Right atrium auricular region (tissue), 2 donors: ENCODE results near the gene BAIAP2. TPM values are rescaled to one million over a fixed set of nuclear protein-coding genes. Genes with fewer than 3 reads are reported as not detected.
A peak's percentile ranks its signal among the peaks of the same experiment; 100 is the strongest.

Experiments used
- DNase-seq: peaks from one replicate; pipeline ENCODE4 v3.0.0-alpha.2; 2019; ENCODE audit warnings: low spot score
- H3K27ac ChIP-seq, 2 donors: fragments of 200-600 bp; sonication (generic); 1 replicate in 1 of 2; 2 replicates in 1 of 2; pipeline ENCODE4 v1.5.1; 2016 to 2019
- H3K27me3 ChIP-seq, 2 donors: fragments of 200-600 bp; sonication (generic); one replicate each; pipeline versions ENCODE4 v1.5.1 to v1.6.0; 2017 to 2019
- H3K36me3 ChIP-seq: fragments of 200-600 bp; sonication (generic); one replicate; pipeline ENCODE4 v1.5.1; 2016
- H3K4me1 ChIP-seq, 2 donors: fragments of 200-600 bp; sonication (generic); one replicate each; pipeline versions ENCODE4 v1.5.1 to v1.6.0; 2017 to 2019
- H3K4me3 ChIP-seq, 2 donors: fragments of 200-600 bp; sonication (generic); 1 replicate in 1 of 2; 2 replicates in 1 of 2; pipeline ENCODE4 v1.5.1; 2017 to 2019; ENCODE audit warnings: mild to moderate bottlenecking in 1 of 2, moderate library complexity in 1 of 2
- H3K9me3 ChIP-seq, 2 donors: fragments of 200-600 bp; sonication (generic); one replicate each; pipeline ENCODE4 v1.5.1; 2019
- total RNA-seq, 2 donors: library from RNA; depleted of rRNA; stranded (reverse); fragments of >200 nt; gene quantifications; one replicate each; pipeline ENCODE4 v1.1.0, GENCODE V29; 2016
- TF ChIP-seq, protein P1 (sequence below), 2 donors: fragments of 200-600 bp; sonication (generic); IDR thresholded peaks; one replicate each; pipeline ENCODE4 v1.5.1; 2019; ENCODE audit warnings: antibody characterized with exemption in 2 of 2

The BAIAP2 gene
- total RNA-seq, 2 donors from 2014 or later = 27.9 to 36.5 TPM

DNA sequence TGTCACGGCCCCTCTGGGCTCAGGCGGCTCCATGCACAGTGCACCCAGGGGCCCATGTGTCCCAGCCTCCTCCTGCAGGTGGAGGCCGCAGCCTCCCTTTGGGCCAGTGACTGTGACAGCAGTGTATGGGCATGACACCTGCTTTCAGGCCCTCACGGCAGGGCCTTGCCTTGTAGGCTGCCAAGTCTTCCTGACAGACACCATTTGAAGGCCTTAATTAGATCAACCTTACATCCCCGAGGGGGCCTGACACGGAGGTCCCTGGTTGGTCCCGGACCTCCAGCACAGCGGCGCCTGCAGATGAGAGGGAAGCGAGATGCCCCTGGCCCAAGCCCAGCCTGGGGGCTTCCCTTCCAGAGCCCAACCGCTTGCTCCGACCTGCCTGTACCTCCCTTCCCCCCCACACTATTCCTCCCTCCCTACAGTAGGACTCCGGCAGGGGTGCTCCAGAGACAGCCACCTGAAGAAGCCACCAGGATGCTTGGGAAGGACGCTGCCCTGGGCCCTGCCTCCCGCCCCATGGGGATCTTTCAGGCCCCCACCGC is 31.9 kb downstream of the BAIAP2 start:
- Histone ChIP-seq H3K9me3 (no peaks in the 10 kb centered on the region), H3K4me1 (peaks cover 0 to 60% of the 10 kb centered on the region in 2 donors), H3K4me3 (no peak overlapping the region), H3K27me3 (no peaks in the 10 kb centered on the region), H3K27ac (peak overlapping the region in 1 of 2 donors; percentile 9), H3K36me3 (no peaks in the 10 kb centered on the region)
- TF ChIP-seq, protein P1, sequence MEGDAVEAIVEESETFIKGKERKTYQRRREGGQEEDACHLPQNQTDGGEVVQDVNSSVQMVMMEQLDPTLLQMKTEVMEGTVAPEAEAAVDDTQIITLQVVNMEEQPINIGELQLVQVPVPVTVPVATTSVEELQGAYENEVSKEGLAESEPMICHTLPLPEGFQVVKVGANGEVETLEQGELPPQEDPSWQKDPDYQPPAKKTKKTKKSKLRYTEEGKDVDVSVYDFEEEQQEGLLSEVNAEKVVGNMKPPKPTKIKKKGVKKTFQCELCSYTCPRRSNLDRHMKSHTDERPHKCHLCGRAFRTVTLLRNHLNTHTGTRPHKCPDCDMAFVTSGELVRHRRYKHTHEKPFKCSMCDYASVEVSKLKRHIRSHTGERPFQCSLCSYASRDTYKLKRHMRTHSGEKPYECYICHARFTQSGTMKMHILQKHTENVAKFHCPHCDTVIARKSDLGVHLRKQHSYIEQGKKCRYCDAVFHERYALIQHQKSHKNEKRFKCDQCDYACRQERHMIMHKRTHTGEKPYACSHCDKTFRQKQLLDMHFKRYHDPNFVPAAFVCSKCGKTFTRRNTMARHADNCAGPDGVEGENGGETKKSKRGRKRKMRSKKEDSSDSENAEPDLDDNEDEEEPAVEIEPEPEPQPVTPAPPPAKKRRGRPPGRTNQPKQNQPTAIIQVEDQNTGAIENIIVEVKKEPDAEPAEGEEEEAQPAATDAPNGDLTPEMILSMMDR (IDR thresholded peaks at IDR 0.05) = no peak
- no peak for DNase-seq

DNA sequence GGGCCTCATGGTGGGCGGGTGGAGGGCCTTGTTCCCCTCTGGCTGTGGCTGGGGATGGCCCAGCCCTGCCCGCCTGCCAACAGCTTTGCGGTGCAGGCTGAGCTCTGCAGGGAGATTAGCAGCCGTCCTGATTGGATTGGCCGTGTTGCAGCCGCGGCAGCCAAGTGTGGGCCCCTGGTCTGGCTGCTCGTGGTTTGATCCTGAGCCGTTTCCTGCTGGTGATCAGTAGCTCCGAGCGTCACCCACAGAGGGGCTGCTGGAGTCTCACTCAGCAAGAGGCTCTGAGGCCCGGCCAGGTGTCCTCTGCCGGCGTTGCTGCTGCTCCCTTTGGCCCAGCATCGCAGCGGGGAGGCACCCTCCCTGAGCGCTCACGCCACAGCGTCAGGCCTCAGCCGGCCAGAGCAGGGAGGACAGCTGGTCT is 32.5 kb downstream of the BAIAP2 start:
- Histone ChIP-seq H3K27ac (peak overlapping the region; percentile 9 to 51), H3K4me3 (no peak overlapping the region), H3K4me1 (peaks cover 0 to 62% of the 10 kb centered on the region in 2 donors), H3K36me3 (no peaks in the 10 kb centered on the region), H3K27me3 (no peaks in the 10 kb centered on the region), H3K9me3 (no peaks in the 10 kb centered on the region)
- DNase-seq = no peak
- TF ChIP-seq, protein P1 (IDR thresholded peaks at IDR 0.05) = no peak

DNA sequence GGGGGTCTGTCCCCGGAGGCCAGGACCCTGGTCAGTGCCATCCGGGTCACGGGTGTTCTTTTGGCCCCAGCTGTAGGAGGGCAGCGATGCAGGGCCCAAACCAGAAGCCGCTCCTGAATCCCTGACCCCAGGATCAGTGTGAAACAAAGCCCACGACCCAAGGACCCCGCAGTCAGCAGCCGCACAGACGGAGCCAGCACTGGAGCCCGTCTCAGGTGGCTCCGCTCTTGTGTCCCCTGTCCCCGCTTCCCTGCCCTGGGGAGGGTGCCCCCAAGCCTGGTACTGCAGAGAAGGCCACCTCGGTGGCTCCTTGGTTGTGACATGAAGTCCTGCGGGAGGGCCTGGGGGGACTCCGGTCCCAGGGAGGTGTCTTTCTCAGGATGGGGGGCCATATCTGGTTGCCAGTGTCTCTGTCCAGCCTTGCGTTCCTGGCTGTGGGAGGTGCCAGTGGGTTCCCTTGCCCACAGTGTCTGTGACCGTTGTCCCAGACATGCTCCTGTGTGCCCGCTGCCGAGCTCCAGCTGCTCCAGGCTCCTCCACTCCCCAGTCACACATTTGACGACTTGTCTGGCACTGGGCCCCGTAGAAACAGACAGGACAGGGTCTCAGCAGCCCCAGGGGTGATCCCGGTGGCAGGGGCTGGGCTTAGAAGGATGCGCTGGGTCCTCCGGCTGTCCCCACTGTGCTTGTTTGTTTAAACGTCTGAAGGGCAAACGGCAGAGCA is 33.6 kb downstream of the BAIAP2 start:
- Histone ChIP-seq H3K4me1 (peaks cover 0 to 52% of the 10 kb centered on the region in 2 donors), H3K36me3 (no peaks in the 10 kb centered on the region), H3K27me3 (no peaks in the 10 kb centered on the region), H3K9me3 (no peaks in the 10 kb centered on the region), H3K4me3 (no peak overlapping the region), H3K27ac (peak overlapping the region in 1 of 2 donors; percentile 51)
- TF ChIP-seq, protein P1 (IDR thresholded peaks at IDR 0.05) = no peak
- no peak for DNase-seq

DNA sequence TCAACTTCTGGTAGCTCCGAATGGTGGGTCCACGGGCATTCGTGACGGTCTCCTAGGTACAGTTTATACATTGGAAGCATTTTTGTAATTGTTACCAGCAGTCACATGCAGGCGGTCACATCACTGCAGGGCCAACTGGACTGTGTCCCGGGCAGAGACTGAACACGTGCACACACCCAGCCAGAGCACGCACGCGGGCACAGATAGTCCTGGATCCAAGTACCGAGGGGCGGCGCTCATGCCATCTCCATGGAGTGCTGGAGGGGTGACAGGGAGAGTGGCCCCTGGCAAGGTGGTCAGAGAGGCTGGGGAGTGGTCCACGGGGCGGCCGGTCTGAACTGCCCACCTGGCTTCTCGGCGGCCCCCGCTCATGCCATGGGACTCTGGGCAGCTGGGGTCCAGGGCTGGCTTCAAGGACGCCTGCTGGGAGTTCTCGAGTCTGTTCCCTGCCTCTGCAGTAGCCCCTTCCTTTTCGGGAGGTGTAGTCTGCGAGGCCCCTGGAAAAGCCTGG is 34.2 kb downstream of the BAIAP2 start:
- TF ChIP-seq, protein P1 (IDR thresholded peaks at IDR 0.05) = no peak
- Histone ChIP-seq H3K4me1 (peaks cover 0 to 46% of the 10 kb centered on the region in 2 donors), H3K4me3 (no peak overlapping the region), H3K27ac (peak overlapping the region; percentile 18 to 51), H3K27me3 (no peaks in the 10 kb centered on the region), H3K36me3 (no peaks in the 10 kb centered on the region), H3K9me3 (no peaks in the 10 kb centered on the region)
- DNase-seq = no peak

DNA sequence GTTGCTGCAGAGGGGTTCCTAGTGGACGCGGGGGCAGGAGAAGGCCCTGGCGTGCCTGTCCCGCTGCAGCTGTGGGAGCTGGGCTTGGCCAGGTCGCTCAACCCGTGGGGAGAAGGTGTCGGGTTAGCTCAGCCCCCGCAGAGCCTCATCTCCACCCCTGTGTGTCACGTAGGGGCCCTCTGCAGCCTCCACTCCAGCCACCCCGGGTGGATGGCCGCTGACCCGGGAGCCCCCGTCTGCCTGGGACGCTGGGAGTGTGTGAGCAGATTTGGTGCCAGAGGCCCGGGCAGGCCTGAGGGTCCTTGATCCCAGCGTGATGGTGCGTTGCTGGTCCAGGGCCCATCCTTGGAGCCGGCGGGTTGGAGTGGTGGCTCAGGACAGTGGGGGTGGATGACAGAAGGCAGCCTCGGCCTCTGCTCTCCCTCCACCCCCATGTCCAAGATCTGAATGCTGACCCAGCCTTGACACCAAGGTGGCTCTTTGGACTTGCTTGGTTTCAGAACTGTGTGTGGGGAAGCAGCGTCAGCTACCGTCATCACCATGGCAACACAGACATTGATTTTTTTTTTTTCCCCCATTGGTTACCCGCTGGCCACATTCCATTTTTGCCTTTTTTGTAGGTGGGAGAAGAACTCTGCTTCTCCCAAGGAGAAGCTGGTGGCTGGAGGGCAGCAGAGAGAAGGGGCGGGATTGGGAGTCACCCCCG is 35.7 kb downstream of the BAIAP2 start:
- Histone ChIP-seq H3K27me3 (no peaks in the 10 kb centered on the region), H3K9me3 (no peaks in the 10 kb centered on the region), H3K4me1 (peaks cover 0 to 31% of the 10 kb centered on the region in 2 donors), H3K4me3 (no peak overlapping the region), H3K36me3 (no peaks in the 10 kb centered on the region), H3K27ac (no peak overlapping the region)
- DNase-seq = no peak
- TF ChIP-seq, protein P1 (IDR thresholded peaks at IDR 0.05) = no peak
